HCT116 (cell line): Measurements from ENCODE around the gene GJB2. TPM values are rescaled to one million over a fixed set of nuclear protein-coding genes. Genes with fewer than 3 reads are reported as not detected.

Experiments
- ATAC-seq: fragments of 200-7000 bp; cut with Tn5 transposase; 2 replicates; pipeline ENCODE4 v1.9.1; 2020; ENCODE audit warnings: mild to moderate bottlenecking, moderate library complexity
- BruUV-seq: library from RNA; stranded (reverse); fragments of 400-500 nt; replicated peaks from 2 replicates; lab custom pipeline; 2021; lab: Mats Ljungman, UMichigan
- CTCF ChIA-PET: fragments of 300-600 bp; sonication (Branson Sonifier 250); formaldehyde crosslinking; loops from one replicate; lab custom pipeline; 2021; ENCODE audit warnings: antibody characterized with exemption; lab: Charles Lee
- POLR2A ChIA-PET: fragments of 300-600, 350-600 bp; sonication (Branson Sonifier 250); formaldehyde crosslinking; loops from one replicate; lab custom pipeline; 2021; ENCODE audit warnings: antibody characterized with exemption; lab: Charles Lee
- RAD21 ChIA-PET, 2 experiments: fragments of 300-600 bp; sonication (Branson Sonifier 250); formaldehyde crosslinking; loops; one replicate each; lab custom pipeline; 2023; ENCODE audit warnings: low total read pairs in 2 of 2; ENCODE audit not compliant: uncharacterized antibody in 2 of 2, unreplicated experiment in 2 of 2, low non-redundant PET in 1 of 2; lab: Charles Lee
- DNase-seq: peaks from one replicate; pipeline ENCODE4 v3.0.0-alpha.2; 2010; ENCODE audit warnings: low read depth, low spot score
- H2AFZ ChIP-seq: fragments of 200-600 bp; shearing (Covaris generic), sonication (generic); 2 replicates; pipeline ENCODE4 v1.6.1; 2017; ENCODE audit warnings: low read depth, mixed run types, mixed read lengths, antibody characterized with exemption, low read length; ENCODE audit not compliant: poor library complexity, severe bottlenecking
- H3K27ac ChIP-seq: 2 replicates; pipeline ENCODE4 v1.5.1; 2012; ENCODE audit warnings: low read depth, low read length
- H3K27me3 ChIP-seq: fragments of 200-600 bp; sonication (generic); 2 replicates; pipeline ENCODE4 v1.6.1; 2016; ENCODE audit warnings: mixed run types, low read length, mixed read lengths; ENCODE audit not compliant: insufficient read depth
- H3K36me3 ChIP-seq, 2 experiments: fragments of 200-500 bp in 1 of 2; fragments of 200-600 bp in 1 of 2; sonication (Bioruptor generic) in 1 of 2; sonication (generic) in 1 of 2; 2 replicates each; pipeline versions ENCODE4 v1.5.1 to v1.6.1; 2014 to 2016; ENCODE audit warnings: low read length in 2 of 2, inconsistent platforms in 1 of 2, mixed read lengths in 1 of 2, mixed run types in 1 of 2; ENCODE audit not compliant: insufficient read depth in 2 of 2, control insufficient read depth in 1 of 2
- H3K4me1 ChIP-seq, 2 experiments: fragments of 200-600 bp in 1 of 2; sonication (generic) in 1 of 2; 2 replicates each; pipeline versions ENCODE4 v1.5.1 to v1.6.1; 2012 to 2017; ENCODE audit warnings: low read length in 2 of 2, inconsistent platforms in 1 of 2, mild to moderate bottlenecking in 1 of 2, mixed read lengths in 1 of 2, mixed run types in 1 of 2, moderate library complexity in 1 of 2; ENCODE audit not compliant: insufficient read depth in 2 of 2, control insufficient read depth in 1 of 2
- H3K4me2 ChIP-seq: fragments of 200-600 bp; sonication (generic); 2 replicates; pipeline ENCODE4 v1.6.1; 2017; ENCODE audit warnings: mixed run types, low read length, mixed read lengths
- H3K4me3 ChIP-seq, 2 experiments: fragments of 200-600 bp in 1 of 2; sonication (generic) in 1 of 2; replicated peaks in 1 of 2; 2 replicates each; pipeline ENCODE4 v1.5.1; 2011 to 2016; ENCODE audit warnings: low read length in 2 of 2, control low read depth in 1 of 2, low read depth in 1 of 2, mild to moderate bottlenecking in 1 of 2, mixed read lengths in 1 of 2, mixed run types in 1 of 2
- H3K79me2 ChIP-seq: fragments of 200-600 bp; sonication (generic); 2 replicates; pipeline ENCODE4 v1.6.1; 2017; ENCODE audit warnings: mild to moderate bottlenecking, mixed run types, low read length, moderate library complexity, mixed read lengths; ENCODE audit not compliant: insufficient read depth
- H3K9ac ChIP-seq: fragments of 200-600 bp; sonication (generic); 2 replicates; pipeline ENCODE4 v1.6.1; 2016; ENCODE audit warnings: low read length, mixed read lengths
- H3K9me2 ChIP-seq: fragments of 200-600 bp; sonication (generic), shearing (Covaris generic); 2 replicates; pipeline ENCODE4 v1.6.1; 2017; ENCODE audit warnings: mixed run types, mild to moderate bottlenecking, moderate library complexity; ENCODE audit not compliant: insufficient read depth
- H3K9me3 ChIP-seq, 2 experiments: fragments of 200-500 bp in 1 of 2; fragments of 200-600 bp in 1 of 2; sonication (Bioruptor generic) in 1 of 2; sonication (generic) in 1 of 2; 2 replicates each; pipeline ENCODE4 v1.6.1; 2014 to 2017; ENCODE audit warnings: low read length in 2 of 2, mixed read lengths in 2 of 2, inconsistent platforms in 1 of 2, low read depth in 1 of 2, mild to moderate bottlenecking in 1 of 2, mixed run types in 1 of 2, moderate library complexity in 1 of 2; ENCODE audit not compliant: control insufficient read depth in 1 of 2, insufficient read depth in 1 of 2
- H4K20me1 ChIP-seq: fragments of 200-600 bp; sonication (generic), shearing (Covaris generic); 2 replicates; pipeline ENCODE4 v1.6.1; 2017; ENCODE audit warnings: mixed run types, mild to moderate bottlenecking, moderate library complexity; ENCODE audit not compliant: insufficient read depth
- CBX3 ChIP-seq: IDR thresholded peaks from 2 replicates; pipeline ENCODE4 v1.6.1; 2012; ENCODE audit warnings: low read depth
- ELF1 ChIP-seq: IDR thresholded peaks from 2 replicates; pipeline ENCODE4 v1.6.1; 2012; ENCODE audit warnings: low read depth, borderline replicate concordance
- POLR2A ChIP-seq: IDR thresholded peaks from 2 replicates; pipeline ENCODE4 v1.7.0; 2011; ENCODE audit warnings: borderline replicate concordance; ENCODE audit not compliant: insufficient read depth, insufficient read length; ENCODE audit errors: extremely low read depth
- SIN3A ChIP-seq: IDR thresholded peaks from 2 replicates; pipeline ENCODE4 v1.6.1; 2012; ENCODE audit warnings: low read depth
- SRF ChIP-seq: IDR thresholded peaks from 2 replicates; pipeline ENCODE4 v1.6.1; 2012; ENCODE audit warnings: low read depth
- TCF7L2 ChIP-seq: IDR thresholded peaks from 2 replicates; pipeline ENCODE4 v1.7.0; 2011; ENCODE audit warnings: borderline replicate concordance, inconsistent platforms; ENCODE audit not compliant: insufficient read depth, insufficient read length; ENCODE audit errors: extremely low read depth
- ZFX ChIP-seq: fragments of 450-650 bp; IDR thresholded peaks from 2 replicates; pipeline ENCODE4 v1.6.1; 2017
- intact Hi-C: fragments of 100-400 bp; cut with micrococcal nuclease; formaldehyde crosslinking; loops from 2 replicates; pipeline ENCODE4 v1.10.0; 2022
- total RNA-seq: library from RNA; stranded (reverse); gene quantifications from one replicate; pipeline ENCODE4 v1.2.1, GENCODE V29; 2021; ENCODE audit not compliant: unreplicated experiment
- TF ChIP-seq, protein P1 (sequence below), 3 experiments: fragments of 200-600 bp in 1 of 3; sonication (generic) in 1 of 3; IDR thresholded peaks in 2 of 3; conservative IDR thresholded peaks in 1 of 3; 2 replicates each; pipeline ENCODE4 v1.5.1; 2012 to 2017; ENCODE audit warnings: low read depth in 2 of 3, low read length in 2 of 3, antibody characterized with exemption in 1 of 3, borderline replicate concordance in 1 of 3, control low read depth in 1 of 3, mild to moderate bottlenecking in 1 of 3, mixed read lengths in 1 of 3, mixed run types in 1 of 3, moderate library complexity in 1 of 3; ENCODE audit not compliant: insufficient read depth in 1 of 3
- TF ChIP-seq, protein P2 (sequence below): IDR thresholded peaks from 2 replicates; pipeline ENCODE4 v1.6.1; 2012

The GJB2 gene
- total RNA-seq, 1 experiment from 2014 or later, result 44.7 TPM

GRCh38 chr13:20188667-20189553, 3.8 kb downstream of the GJB2 start:
- ChIA-PET POLR2A (no interaction called here), CTCF (no interaction called here)

DNA sequence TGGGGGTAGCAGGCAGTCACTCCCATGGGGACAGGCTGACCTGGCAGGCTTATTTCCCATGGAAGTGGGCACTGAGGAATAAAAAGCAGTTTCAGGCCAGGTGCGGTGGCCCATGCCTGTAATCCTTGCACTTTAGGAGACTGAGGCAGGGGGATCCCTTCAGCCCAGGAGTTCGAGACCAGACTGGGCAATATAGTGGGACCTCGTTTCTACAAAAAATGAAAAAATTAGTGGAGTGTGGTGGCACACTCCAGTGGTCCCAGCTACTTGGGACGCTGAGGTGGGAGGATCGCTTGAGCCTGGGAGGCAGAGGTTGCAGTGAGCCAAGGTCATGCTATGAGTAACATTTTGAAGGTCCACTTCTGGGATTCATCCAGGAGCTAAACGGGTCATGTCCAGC, 6.0 kb downstream of the GJB2 start:
- H3K9me2 ChIP-seq, result no peaks in the 10 kb centered on the region
- ChIA-PET RAD21 (no interaction called here), CTCF (interaction anchor here (2.2 kb wide), 1 partner anchor 10 kb away, joined by 12 read pairs; no protein-coding TSS in a partner anchor), POLR2A (no interaction called here)
- H3K4me1 ChIP-seq, result peaks cover 18 to 24% of the 10 kb centered on the region in 2 experiments
- no peak overlapping the region for H3K9ac ChIP-seq
- H3K79me2 ChIP-seq, result peaks cover 25% of the 10 kb centered on the region; the same call in 1 of the 2 replicates
- intact Hi-C loops, result no loop called here
- TF ChIP-seq ELF1, result no peak
- no peak for TF ChIP-seq CBX3
- TF ChIP-seq, protein P1, sequence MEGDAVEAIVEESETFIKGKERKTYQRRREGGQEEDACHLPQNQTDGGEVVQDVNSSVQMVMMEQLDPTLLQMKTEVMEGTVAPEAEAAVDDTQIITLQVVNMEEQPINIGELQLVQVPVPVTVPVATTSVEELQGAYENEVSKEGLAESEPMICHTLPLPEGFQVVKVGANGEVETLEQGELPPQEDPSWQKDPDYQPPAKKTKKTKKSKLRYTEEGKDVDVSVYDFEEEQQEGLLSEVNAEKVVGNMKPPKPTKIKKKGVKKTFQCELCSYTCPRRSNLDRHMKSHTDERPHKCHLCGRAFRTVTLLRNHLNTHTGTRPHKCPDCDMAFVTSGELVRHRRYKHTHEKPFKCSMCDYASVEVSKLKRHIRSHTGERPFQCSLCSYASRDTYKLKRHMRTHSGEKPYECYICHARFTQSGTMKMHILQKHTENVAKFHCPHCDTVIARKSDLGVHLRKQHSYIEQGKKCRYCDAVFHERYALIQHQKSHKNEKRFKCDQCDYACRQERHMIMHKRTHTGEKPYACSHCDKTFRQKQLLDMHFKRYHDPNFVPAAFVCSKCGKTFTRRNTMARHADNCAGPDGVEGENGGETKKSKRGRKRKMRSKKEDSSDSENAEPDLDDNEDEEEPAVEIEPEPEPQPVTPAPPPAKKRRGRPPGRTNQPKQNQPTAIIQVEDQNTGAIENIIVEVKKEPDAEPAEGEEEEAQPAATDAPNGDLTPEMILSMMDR (IDR thresholded peaks at IDR 0.05 in 2 of 3, conservative IDR thresholded peaks at IDR 0.05 in 1 of 3; ENCODE audit: borderline replicate concordance in 1 of 3, insufficient read depth in 1 of 3, low read depth in 2 of 3, low read length in 2 of 3), result no peak
- TF ChIP-seq SRF, result no peak
- TF ChIP-seq, protein P2, sequence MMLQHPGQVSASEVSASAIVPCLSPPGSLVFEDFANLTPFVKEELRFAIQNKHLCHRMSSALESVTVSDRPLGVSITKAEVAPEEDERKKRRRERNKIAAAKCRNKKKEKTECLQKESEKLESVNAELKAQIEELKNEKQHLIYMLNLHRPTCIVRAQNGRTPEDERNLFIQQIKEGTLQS, result no peak
- TF ChIP-seq POLR2A, result no peak
- no peak for TF ChIP-seq ZFX
- TF ChIP-seq SIN3A, result no peak
- ATAC-seq (no peak), DNase-seq (no peak)
- peaks cover 12 to 13% of the 10 kb centered on the region in 2 experiments; a peak in 2 of 4 replicates for H3K36me3 ChIP-seq
- no peak overlapping the region for H3K27ac ChIP-seq
- H3K4me3 ChIP-seq, result no peak overlapping the region
- no peak overlapping the region for H3K4me2 ChIP-seq
- H2AFZ ChIP-seq, result no peak overlapping the region
- no peaks in the 10 kb centered on the region for H4K20me1 ChIP-seq
- no peaks in the 10 kb centered on the region for H3K27me3 ChIP-seq
- BruUV-seq, result no TSS peak
- no peaks in the 10 kb centered on the region for H3K9me3 ChIP-seq

More at GRCh38 chr13:20188667-20189553, 3.8 kb downstream of the GJB2 start:
- BruUV-seq, result TSS peak; percentile 4
- no peak overlapping the region for H3K9ac ChIP-seq
- TF ChIP-seq TCF7L2, result no peak
- TF ChIP-seq, protein P1 (IDR thresholded peaks at IDR 0.05 in 2 of 3, conservative IDR thresholded peaks at IDR 0.05 in 1 of 3; ENCODE audit: borderline replicate concordance in 1 of 3, insufficient read depth in 1 of 3, low read depth in 2 of 3, low read length in 2 of 3), result peak in 2 of 3 experiments; percentile 30 to 38; a peak in 3 of 6 replicates
- H3K9me2 ChIP-seq, result no peaks in the 10 kb centered on the region
- peaks cover 31% of the 10 kb centered on the region; the same call in 1 of the 2 replicates for H3K79me2 ChIP-seq
- no peaks in the 10 kb centered on the region for H4K20me1 ChIP-seq
- H3K27me3 ChIP-seq, result no peaks in the 10 kb centered on the region
- RAD21 ChIA-PET, result no interaction called here
- ATAC-seq (no peak), DNase-seq (no peak)
- no peaks in the 10 kb centered on the region for H3K9me3 ChIP-seq
- intact Hi-C loops, result no loop called here
- no peak overlapping the region for H2AFZ ChIP-seq
- no peak overlapping the region for H3K4me2 ChIP-seq
- peaks cover 12 to 13% of the 10 kb centered on the region in 2 experiments; a peak in 2 of 4 replicates for H3K36me3 ChIP-seq
- no peak overlapping the region for H3K27ac ChIP-seq
- H3K4me1 ChIP-seq, result peaks cover 19 to 29% of the 10 kb centered on the region in 2 experiments
- H3K4me3 ChIP-seq, result no peak overlapping the region
